Measurements from ENCODE around the gene PABPC1L.

PABPC1L gene

DNA sequence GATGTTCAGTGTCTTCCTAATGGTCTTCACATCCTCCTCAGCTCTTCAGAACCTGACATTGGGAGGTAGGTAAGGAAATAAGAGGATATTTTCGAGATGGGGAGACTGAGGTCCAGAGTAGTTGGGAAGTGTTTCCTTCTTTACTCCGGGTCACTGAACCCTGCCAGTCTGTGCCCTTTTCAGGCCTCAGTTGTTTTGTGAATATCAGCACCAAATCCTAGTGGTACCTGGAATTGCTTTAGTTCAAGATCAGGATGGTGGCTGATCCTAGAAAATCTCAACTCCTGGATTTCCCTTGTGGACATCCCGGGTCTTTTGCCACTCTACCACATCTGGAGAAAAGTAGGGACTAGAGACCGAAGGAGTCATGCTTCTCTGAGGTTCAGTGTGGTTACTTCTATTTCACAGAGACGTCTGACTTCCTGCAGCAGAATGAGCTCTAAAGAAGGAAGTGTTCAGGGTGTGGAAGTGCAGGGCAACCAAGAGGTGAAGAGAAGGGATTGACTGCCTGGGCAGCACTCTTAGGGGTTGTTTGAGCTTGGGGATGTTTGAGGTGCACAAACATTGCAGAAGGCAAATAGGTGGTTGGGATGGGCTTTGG is 57.4 kb downstream of the PABPC1L start:
- DNase-seq (ENCODE audit: low read depth) = no peak
- TF ChIP-seq, protein P1, sequence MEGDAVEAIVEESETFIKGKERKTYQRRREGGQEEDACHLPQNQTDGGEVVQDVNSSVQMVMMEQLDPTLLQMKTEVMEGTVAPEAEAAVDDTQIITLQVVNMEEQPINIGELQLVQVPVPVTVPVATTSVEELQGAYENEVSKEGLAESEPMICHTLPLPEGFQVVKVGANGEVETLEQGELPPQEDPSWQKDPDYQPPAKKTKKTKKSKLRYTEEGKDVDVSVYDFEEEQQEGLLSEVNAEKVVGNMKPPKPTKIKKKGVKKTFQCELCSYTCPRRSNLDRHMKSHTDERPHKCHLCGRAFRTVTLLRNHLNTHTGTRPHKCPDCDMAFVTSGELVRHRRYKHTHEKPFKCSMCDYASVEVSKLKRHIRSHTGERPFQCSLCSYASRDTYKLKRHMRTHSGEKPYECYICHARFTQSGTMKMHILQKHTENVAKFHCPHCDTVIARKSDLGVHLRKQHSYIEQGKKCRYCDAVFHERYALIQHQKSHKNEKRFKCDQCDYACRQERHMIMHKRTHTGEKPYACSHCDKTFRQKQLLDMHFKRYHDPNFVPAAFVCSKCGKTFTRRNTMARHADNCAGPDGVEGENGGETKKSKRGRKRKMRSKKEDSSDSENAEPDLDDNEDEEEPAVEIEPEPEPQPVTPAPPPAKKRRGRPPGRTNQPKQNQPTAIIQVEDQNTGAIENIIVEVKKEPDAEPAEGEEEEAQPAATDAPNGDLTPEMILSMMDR (conservative IDR thresholded peaks at IDR 0.05; ENCODE audit: low read depth, low read length) = no peak

DNA sequence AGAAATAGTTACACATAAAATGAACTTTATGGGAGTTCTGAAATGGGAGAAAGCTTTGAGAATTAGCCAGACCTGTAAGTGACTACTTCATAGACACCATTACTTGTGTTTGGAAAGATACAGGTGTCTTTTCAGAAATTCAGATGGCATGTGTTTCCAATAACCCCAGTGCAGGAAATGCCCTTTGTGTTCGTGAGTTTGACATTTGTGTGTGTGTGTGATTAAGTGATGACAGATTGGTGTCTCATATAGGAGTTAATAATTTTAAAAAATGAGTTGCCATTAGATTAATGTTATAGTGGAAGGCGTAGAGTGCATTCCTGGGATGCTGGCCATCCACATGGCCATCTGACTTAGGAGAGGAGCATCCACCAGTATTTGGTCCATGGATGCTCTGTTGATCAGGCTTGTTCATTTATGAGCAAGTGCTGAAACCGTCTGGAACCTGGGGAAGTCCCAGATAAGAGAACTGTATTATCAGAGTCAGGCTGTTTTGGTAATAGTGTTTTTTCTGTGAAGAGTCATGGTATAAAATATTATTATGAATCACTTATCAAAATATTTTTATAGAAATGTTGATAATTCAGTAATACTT is 59.5 kb downstream of the PABPC1L start:
- H3K4me3 ChIP-seq (ENCODE audit: low read length) = no peak overlapping the region
- TF ChIP-seq, protein P1 (conservative IDR thresholded peaks at IDR 0.05; ENCODE audit: low read depth, low read length) = no peak
- no peak for DNase-seq (ENCODE audit: low read depth)

More for the DNA sequence above, 57.4 kb downstream of the PABPC1L start:
- H3K4me3 ChIP-seq (ENCODE audit: low read length) = peak overlapping the region; percentile 97

DNA sequence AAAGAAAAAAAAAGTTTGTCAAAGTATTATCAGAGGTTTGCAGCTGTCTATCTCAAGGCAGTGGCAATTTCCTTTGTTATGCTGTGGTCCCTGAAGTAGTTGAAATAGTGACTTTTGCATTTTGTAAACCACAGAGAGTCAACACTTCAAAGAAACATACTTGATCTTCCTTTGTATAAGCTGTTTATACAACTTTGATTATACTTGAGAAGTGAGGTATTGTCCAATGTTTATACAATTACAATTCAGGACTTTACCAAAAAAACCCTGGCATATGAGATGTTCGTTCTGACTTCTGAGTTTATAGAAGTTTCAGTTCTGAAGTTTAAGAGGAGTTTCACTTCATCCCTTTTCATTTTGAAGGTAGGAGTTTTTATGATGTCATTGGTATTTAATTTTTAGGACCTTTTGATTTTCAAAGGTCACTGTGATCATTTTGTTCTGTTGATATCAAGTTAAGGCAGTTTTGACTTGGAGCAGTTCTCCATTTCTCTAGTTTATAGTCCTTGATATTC is 60.4 kb downstream of the PABPC1L start:
- no peak overlapping the region for H3K4me3 ChIP-seq (ENCODE audit: low read length)
- TF ChIP-seq, protein P1 (conservative IDR thresholded peaks at IDR 0.05; ENCODE audit: low read depth, low read length) = no peak
- DNase-seq (ENCODE audit: low read depth) = no peak

DNA sequence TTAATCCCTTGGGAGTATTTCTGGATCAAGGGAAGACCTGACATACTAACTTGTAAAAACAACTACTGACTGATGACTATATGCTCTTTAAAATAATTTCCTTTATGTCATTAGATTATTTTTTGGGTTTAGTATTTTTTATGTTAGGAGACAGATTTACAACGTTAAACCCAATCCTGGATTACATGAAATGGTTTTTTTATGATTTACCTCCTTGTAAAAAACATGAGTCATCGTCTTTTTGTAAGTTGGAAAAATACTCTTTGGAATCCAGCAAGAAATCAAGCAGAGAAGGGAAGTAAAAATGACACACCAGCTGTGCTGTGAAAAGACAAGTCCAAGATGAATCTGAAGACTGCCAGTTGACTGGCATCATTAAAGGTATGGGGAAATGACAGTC is 63.2 kb downstream of the PABPC1L start:
- no peak for DNase-seq (ENCODE audit: low read depth)
- TF ChIP-seq, protein P1 (conservative IDR thresholded peaks at IDR 0.05; ENCODE audit: low read depth, low read length) = no peak
- H3K4me3 ChIP-seq (ENCODE audit: low read length) = no peak overlapping the region

DNA sequence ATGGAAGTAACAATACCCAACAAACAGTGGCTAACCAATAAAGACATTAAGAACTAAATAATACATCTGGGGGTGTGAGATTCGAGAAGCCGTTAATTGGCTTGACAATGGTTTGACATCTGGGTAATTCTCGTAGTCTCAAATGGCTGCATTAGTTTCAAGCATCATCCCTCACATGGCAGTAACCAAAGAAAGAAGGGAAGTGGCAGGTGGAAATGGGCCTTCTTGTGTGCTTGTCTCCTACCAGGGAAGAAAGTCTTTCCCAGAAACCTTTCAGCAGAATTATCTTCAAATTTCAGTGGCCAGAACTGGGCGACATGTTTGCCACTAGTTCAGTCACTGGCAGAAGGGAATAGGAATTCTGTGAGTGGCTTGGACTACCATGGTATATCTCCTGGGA is 66.8 kb downstream of the PABPC1L start:
- TF ChIP-seq, protein P1 (conservative IDR thresholded peaks at IDR 0.05; ENCODE audit: low read depth, low read length) = no peak
- no peak overlapping the region for H3K4me3 ChIP-seq (ENCODE audit: low read length)
- no peak for DNase-seq (ENCODE audit: low read depth)

DNA sequence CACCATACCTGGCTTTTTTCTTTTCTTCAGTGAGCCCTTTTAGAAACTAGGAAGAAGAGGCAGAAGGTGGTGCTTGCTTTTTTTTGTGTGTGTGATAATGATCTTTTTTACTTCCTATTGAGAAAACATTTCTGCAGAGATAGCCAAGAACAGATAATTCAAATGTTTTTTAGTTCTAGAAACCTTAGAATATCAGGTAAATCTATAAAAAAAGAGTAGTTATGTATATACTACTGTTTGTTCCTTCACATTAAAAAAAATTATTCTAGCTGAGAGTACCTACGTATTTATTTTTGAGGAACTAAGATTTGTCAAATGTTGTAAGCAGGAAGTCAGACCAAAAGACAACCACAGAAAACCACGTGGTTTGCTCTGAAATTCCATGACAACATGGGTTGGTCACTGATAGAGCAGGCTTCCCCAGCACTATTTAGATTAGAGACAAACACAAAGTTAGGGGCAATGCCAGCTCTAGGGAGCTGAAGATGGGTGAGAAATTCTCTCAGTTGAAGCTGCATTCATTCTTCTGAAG is 69.3 kb downstream of the PABPC1L start:
- no peak overlapping the region for H3K4me3 ChIP-seq (ENCODE audit: low read length)
- no peak for DNase-seq (ENCODE audit: low read depth)
- TF ChIP-seq, protein P1 (conservative IDR thresholded peaks at IDR 0.05; ENCODE audit: low read depth, low read length) = no peak

All from retinal pigment epithelial cell (primary cell).